Measurements from ENCODE around the gene DNAH11.

- TF ChIP-seq CTCF (conservative IDR thresholded peaks at IDR 0.05) = no peak
- no peak for TF ChIP-seq ZFX (IDR thresholded peaks at IDR 0.05)
These were observed 398.8 kb downstream of the DNAH11 start for GRCh38 chr7:21941611-21942141.

All from C4-2B (cell line).